ENCODE measurements around the gene RETREG2. TPM values are rescaled to one million over a fixed set of nuclear protein-coding genes. Genes with fewer than 3 reads are reported as not detected.

The RETREG2 gene
- total RNA-seq, 6 experiments from 2014 or later: 77.3 to 102 (median 85.5) TPM

GRCh38 chr2:219223831-219224610 is 45.9 kb downstream of the RETREG2 start:
- Mint-ChIP-seq H3K36me3 (ENCODE audit: low read depth) (peaks cover 9% of the 10 kb centered on the region), H3K4me3 (no peak overlapping the region; the same call in 1 of the 2 replicates), H3K4me1 (ENCODE audit: low read depth) (peaks cover 23% of the 10 kb centered on the region), H3K27me3 (ENCODE audit: insufficient read depth) (no peaks in the 10 kb centered on the region), H3K27ac (no peak overlapping the region), H3K9me3 (no peaks in the 10 kb centered on the region)
- no peak for TF ChIP-seq CTCF (IDR thresholded peaks at IDR 0.05)
- DNase-seq: no peak

- no peaks in the 10 kb centered on the region for H3K27me3 Mint-ChIP-seq (ENCODE audit: insufficient read depth)
- TF ChIP-seq CTCF (IDR thresholded peaks at IDR 0.05): no peak
- DNase-seq: no peak
- H3K9me3 Mint-ChIP-seq: no peaks in the 10 kb centered on the region
- H3K4me1 Mint-ChIP-seq (ENCODE audit: low read depth): peaks cover 18% of the 10 kb centered on the region
- H3K4me3 Mint-ChIP-seq: no peak overlapping the region
- peaks cover 9% of the 10 kb centered on the region for H3K36me3 Mint-ChIP-seq (ENCODE audit: low read depth)
- no peak overlapping the region for H3K27ac Mint-ChIP-seq
Observed at GRCh38 chr2:219225350-219225749, 47.3 kb downstream of the RETREG2 start.

GRCh38 chr2:219228041-219228910 is 50.2 kb downstream of the RETREG2 start:
- no peak for DNase-seq
- H3K27ac Mint-ChIP-seq: peak overlapping the region; percentile 45
- H3K4me3 Mint-ChIP-seq: peak overlapping the region; percentile 96
- no peaks in the 10 kb centered on the region for H3K9me3 Mint-ChIP-seq
- TF ChIP-seq CTCF (IDR thresholded peaks at IDR 0.05): no peak
- H3K27me3 Mint-ChIP-seq (ENCODE audit: insufficient read depth): no peaks in the 10 kb centered on the region
- peaks cover 25% of the 10 kb centered on the region for H3K4me1 Mint-ChIP-seq (ENCODE audit: low read depth)
- H3K36me3 Mint-ChIP-seq (ENCODE audit: low read depth): peaks cover 8% of the 10 kb centered on the region

GRCh38 chr2:219228911-219229304 is 50.8 kb downstream of the RETREG2 start:
- DNase-seq: no peak
- Mint-ChIP-seq H3K9me3 (no peaks in the 10 kb centered on the region), H3K36me3 (ENCODE audit: low read depth) (peaks cover 5% of the 10 kb centered on the region; the same call in 1 of the 2 replicates), H3K4me1 (ENCODE audit: low read depth) (peaks cover 25% of the 10 kb centered on the region), H3K27ac (peak overlapping the region; percentile 45), H3K4me3 (peak overlapping the region; percentile 96), H3K27me3 (ENCODE audit: insufficient read depth) (no peaks in the 10 kb centered on the region)
- TF ChIP-seq CTCF (IDR thresholded peaks at IDR 0.05): no peak

GRCh38 chr2:219229305-219230058 is 51.4 kb downstream of the RETREG2 start, which contains the start of the genes ANKZF1 and ATG9A:
Gene ANKZF1 (plus strand): TSS chr2:219229806. CDS start chr2:219230258, 452 bp downstream.
Gene ATG9A (minus strand): TSS chr2:219229636. CDS start chr2:219228024, 1,612 bp downstream.
- Mint-ChIP-seq H3K9me3 (no peaks in the 10 kb centered on the region), H3K27me3 (ENCODE audit: insufficient read depth) (no peaks in the 10 kb centered on the region), H3K4me1 (ENCODE audit: low read depth) (peaks cover 25% of the 10 kb centered on the region), H3K27ac (peak within 1 kb of the TSS; percentile 90), H3K4me3 (peak within 1 kb of the TSS; percentile 96), H3K36me3 (ENCODE audit: low read depth) (peaks cover 6% of the 10 kb centered on the region)
- peak; percentile 99 for DNase-seq
- TF ChIP-seq CTCF (IDR thresholded peaks at IDR 0.05): no peak
